ENCODE data around the gene NUDT21. TPM values are rescaled to one million over a fixed set of nuclear protein-coding genes. Genes with fewer than 3 reads are reported as not detected.

Gene NUDT21
- total RNA-seq = 100 to 1,000 TPM in 1 of 3 donors, 10 to 100 TPM in 2; 78.1 to 108 (median 90.0) TPM
- 85.6 TPM for total RNA-seq (2013)

- peak; percentile 98 to 100 (median 98) for ATAC-seq
- Histone ChIP-seq H3K27ac (ENCODE audit: low read length) (peak within 1 kb of the TSS; percentile 70), H3K4me1 (ENCODE audit: control insufficient read depth, insufficient read depth, low read length) (peaks cover 20% of the 10 kb centered on the region), H3K9me3 (ENCODE audit: control insufficient read depth, insufficient read depth, low read length) (no peaks in the 10 kb centered on the region), H3K36me3 (ENCODE audit: control insufficient read depth, insufficient read depth, low read length) (peaks cover 23% of the 10 kb centered on the region), H3K4me3 (ENCODE audit: low read length) (peak within 1 kb of the TSS; percentile 95), H3K27me3 (ENCODE audit: control insufficient read depth, insufficient read depth, low read length) (no peaks in the 10 kb centered on the region)
- no peaks in the 10 kb centered on the region for H3K27me3 Mint-ChIP-seq (ENCODE audit: low read depth in 2 of 2)
- peaks cover 51 to 52% of the 10 kb centered on the region in 2 donors for H3K4me1 Mint-ChIP-seq
- no peaks in the 10 kb centered on the region for H3K9me3 Mint-ChIP-seq
- peak within 1 kb of the TSS; percentile 89 to 90 for H3K27ac Mint-ChIP-seq
- DNase-seq = peak; percentile 79 to 97
- H3K36me3 Mint-ChIP-seq = peaks cover 17% of the 10 kb centered on the region
- WGBS (ENCODE audit: insufficient coverage) = under 1% methylated on average over 56 of the region's 56 CpGs
- intact Hi-C loops (cut with micrococcal nuclease) = loop anchor here (1.0 to 2.0 kb wide), 2 partner anchors 26 to 231 kb away; partner anchors contain the start of genes AMFR and MT1X
- no peak for TF ChIP-seq CTCF (IDR thresholded peaks at IDR 0.05)
- peak within 1 kb of the TSS; percentile 96 for H3K4me3 Mint-ChIP-seq
Observed at GRCh38 chr16:56450986-56451752, at the start of gene NUDT21, which contains the start of gene OGFOD1. TSS of gene NUDT21 (minus strand) at chr16:56451332. CDS start at chr16:56451202, 130 bp downstream. TSS of gene OGFOD1 (plus strand) at chr16:56451554. CDS start at chr16:56451613, 59 bp downstream.

GRCh38 chr16:56493815-56494214 lies 42.7 kb upstream of the NUDT21 start:
- H3K36me3 Mint-ChIP-seq = peaks cover 23% of the 10 kb centered on the region
- no peak for TF ChIP-seq CTCF (IDR thresholded peaks at IDR 0.05)
- no peak for ATAC-seq
- whole genome bisulfite sequencing (ENCODE audit: insufficient coverage) = 100% methylated on average over 1 of the region's 1 CpG
- no peaks in the 10 kb centered on the region for H3K9me3 ChIP-seq (ENCODE audit: control insufficient read depth, insufficient read depth, low read length)
- intact Hi-C loops (cut with micrococcal nuclease) = no loop called here
- peaks cover 32% of the 10 kb centered on the region for H3K36me3 ChIP-seq (ENCODE audit: control insufficient read depth, insufficient read depth, low read length)
- no peak overlapping the region for H3K27ac Mint-ChIP-seq
- no peaks in the 10 kb centered on the region for H3K4me1 ChIP-seq (ENCODE audit: control insufficient read depth, insufficient read depth, low read length)
- no peak overlapping the region for H3K4me3 ChIP-seq (ENCODE audit: low read length)
- H3K27ac ChIP-seq (ENCODE audit: low read length) = no peak overlapping the region
- H3K27me3 ChIP-seq (ENCODE audit: control insufficient read depth, insufficient read depth, low read length) = no peaks in the 10 kb centered on the region
- no peaks in the 10 kb centered on the region for H3K9me3 Mint-ChIP-seq
- H3K4me3 Mint-ChIP-seq = no peak overlapping the region
- H3K4me1 Mint-ChIP-seq = no peaks in the 10 kb centered on the region
- no peaks in the 10 kb centered on the region for H3K27me3 Mint-ChIP-seq (ENCODE audit: low read depth in 2 of 2)
- DNase-seq = no peak

- H3K27ac ChIP-seq (ENCODE audit: low read length) = no peak overlapping the region
- 96% methylated on average over 2 of the region's 2 CpGs for WGBS (ENCODE audit: insufficient coverage)
- Mint-ChIP-seq H3K4me3 (no peak overlapping the region), H3K27me3 (ENCODE audit: low read depth in 2 of 2) (no peaks in the 10 kb centered on the region), H3K27ac (no peak overlapping the region), H3K4me1 (no peaks in the 10 kb centered on the region), H3K36me3 (peaks cover 16% of the 10 kb centered on the region), H3K9me3 (no peaks in the 10 kb centered on the region)
- H3K27me3 ChIP-seq (ENCODE audit: control insufficient read depth, insufficient read depth, low read length) = no peaks in the 10 kb centered on the region
- ATAC-seq = no peak
- no peaks in the 10 kb centered on the region for H3K9me3 ChIP-seq (ENCODE audit: control insufficient read depth, insufficient read depth, low read length)
- no peak overlapping the region for H3K4me3 ChIP-seq (ENCODE audit: low read length)
- no peaks in the 10 kb centered on the region for H3K4me1 ChIP-seq (ENCODE audit: control insufficient read depth, insufficient read depth, low read length)
- H3K36me3 ChIP-seq (ENCODE audit: control insufficient read depth, insufficient read depth, low read length) = peaks cover 25% of the 10 kb centered on the region
- DNase-seq = no peak
- no peak for TF ChIP-seq CTCF (IDR thresholded peaks at IDR 0.05)
- intact Hi-C loops (cut with micrococcal nuclease) = no loop called here
Observed at GRCh38 chr16:56493126-56493525, 42.0 kb upstream of the NUDT21 start.

Data from natural killer cell (primary cell).